WTC11 (cell line): ENCODE data around the gene SIT1. TPM values are rescaled to one million over a fixed set of nuclear protein-coding genes. Genes with fewer than 3 reads are reported as not detected.

ENCODE experiments used
- ATAC-seq: fragments of 200-7000 bp; cut with Tn5 transposase; 2 replicates; pipeline ENCODE4 v1.10.0; 2021; ENCODE audit warnings: mild to moderate bottlenecking, moderate library complexity
- CTCF ChIA-PET: fragments of 300-600 bp; sonication (Branson Sonifier 250); formaldehyde crosslinking; loops from one replicate; lab custom pipeline; 2021; ENCODE audit warnings: antibody characterized with exemption; lab: Charles Lee
- POLR2A ChIA-PET: fragments of 350-600 bp; sonication (Branson Sonifier 250); formaldehyde crosslinking; loops from one replicate; lab custom pipeline; 2021; ENCODE audit warnings: antibody characterized with exemption; lab: Charles Lee
- DNase-seq: peaks from one replicate; pipeline ENCODE4 v3.0.0; 2021; ENCODE audit warnings: low spot score
- H3K27ac Mint-ChIP-seq: 2 replicates; pipeline ENCODE4 v1.8.0; 2021; ENCODE audit warnings: mixed read lengths
- H3K27me3 Mint-ChIP-seq: 2 replicates; pipeline ENCODE4 v1.8.0; 2021; ENCODE audit warnings: low read depth, mild to moderate bottlenecking, moderate library complexity, mixed read lengths
- H3K36me3 Mint-ChIP-seq: 2 replicates; pipeline ENCODE4 v1.8.0; 2021; ENCODE audit warnings: mixed read lengths
- H3K4me1 Mint-ChIP-seq: 2 replicates; pipeline ENCODE4 v1.8.0; 2022; ENCODE audit warnings: mixed read lengths
- H3K4me3 Mint-ChIP-seq: 2 replicates; pipeline ENCODE4 v1.8.0; 2021; ENCODE audit warnings: mild to moderate bottlenecking, moderate library complexity, mixed read lengths
- H3K9me3 Mint-ChIP-seq: 2 replicates; pipeline ENCODE4 v1.8.0; 2021; ENCODE audit warnings: mixed read lengths
- AR ChIP-seq: fragments of 250-450 bp; sonication (Bioruptor Pico); IDR thresholded peaks from 2 replicates; pipeline ENCODE4 v1.9.0; 2021; ENCODE audit warnings: mild to moderate bottlenecking
- ATF1 ChIP-seq: sonication (generic); formaldehyde crosslinking; IDR thresholded peaks from 2 replicates; pipeline ENCODE4 v1.8.1; 2023; ENCODE audit warnings: mild to moderate bottlenecking, moderate library complexity, missing genetic modification reagents
- FOXP4 ChIP-seq: sonication (generic); formaldehyde crosslinking; IDR thresholded peaks from 2 replicates; pipeline ENCODE4 v1.8.0; 2022; ENCODE audit warnings: mild to moderate bottlenecking, missing genetic modification reagents
- IRF1 ChIP-seq: sonication (generic); formaldehyde crosslinking; IDR thresholded peaks from 2 replicates; pipeline ENCODE4 v1.8.0; 2023; ENCODE audit warnings: missing genetic modification reagents
- JUN ChIP-seq: sonication (generic); formaldehyde crosslinking; IDR thresholded peaks from 2 replicates; pipeline ENCODE4 v1.8.0; 2023; ENCODE audit warnings: mild to moderate bottlenecking, missing genetic modification reagents
- MXD4 ChIP-seq: fragments of 250-450 bp; sonication (Bioruptor Pico); IDR thresholded peaks from 2 replicates; pipeline ENCODE4 v1.8.0; 2021; ENCODE audit warnings: mild to moderate bottlenecking, moderate library complexity, borderline replicate concordance
- NR3C1 ChIP-seq: sonication (generic); formaldehyde crosslinking; conservative IDR thresholded peaks from 2 replicates; pipeline ENCODE4 v1.8.1; 2023; ENCODE audit warnings: low read depth, mild to moderate bottlenecking, missing genetic modification reagents
- PRRX2 ChIP-seq: fragments of 250-450 bp; sonication (Bioruptor Pico); IDR thresholded peaks from 2 replicates; pipeline ENCODE4 v1.8.0; 2021; ENCODE audit warnings: mild to moderate bottlenecking
- RELA ChIP-seq: sonication (generic); formaldehyde crosslinking; IDR thresholded peaks from 2 replicates; pipeline ENCODE4 v1.8.1; 2022; ENCODE audit warnings: missing genetic modification reagents, mild to moderate bottlenecking, borderline replicate concordance
- RORB ChIP-seq: fragments of 250-450 bp; sonication (Bioruptor Pico); IDR thresholded peaks from 2 replicates; pipeline ENCODE4 v1.9.0; 2021; ENCODE audit warnings: mild to moderate bottlenecking
- SP1 ChIP-seq: sonication (generic); formaldehyde crosslinking; conservative IDR thresholded peaks from 2 replicates; pipeline ENCODE4 v1.8.1; 2022; ENCODE audit warnings: missing genetic modification reagents
- TCF7 ChIP-seq: sonication (generic); formaldehyde crosslinking; IDR thresholded peaks from 2 replicates; pipeline ENCODE4 v1.8.0; 2022; ENCODE audit warnings: mild to moderate bottlenecking, low read depth, missing genetic modification reagents, moderate library complexity
- TEAD1 ChIP-seq: sonication (generic); formaldehyde crosslinking; IDR thresholded peaks from 2 replicates; pipeline ENCODE4 v1.8.0; 2022; ENCODE audit warnings: mild to moderate bottlenecking, missing genetic modification reagents
- TEAD4 ChIP-seq: sonication (generic); formaldehyde crosslinking; IDR thresholded peaks from 2 replicates; pipeline ENCODE4 v1.8.0; 2022; ENCODE audit warnings: mild to moderate bottlenecking, missing genetic modification reagents
- TP53 ChIP-seq: sonication (generic); formaldehyde crosslinking; IDR thresholded peaks from 2 replicates; pipeline ENCODE4 v1.8.1; 2023; ENCODE audit warnings: mild to moderate bottlenecking, missing genetic modification reagents
- USF2 ChIP-seq: sonication (generic); formaldehyde crosslinking; IDR thresholded peaks from 2 replicates; pipeline ENCODE4 v1.8.1; 2023; ENCODE audit warnings: mild to moderate bottlenecking, missing genetic modification reagents, moderate library complexity
- ZBTB43 ChIP-seq: sonication (generic); formaldehyde crosslinking; IDR thresholded peaks from 2 replicates; pipeline ENCODE4 v1.8.1; 2023; ENCODE audit warnings: mild to moderate bottlenecking, missing genetic modification reagents
- ZNF121 ChIP-seq: sonication (generic); formaldehyde crosslinking; IDR thresholded peaks from 2 replicates; pipeline ENCODE4 v1.8.0; 2023; ENCODE audit warnings: missing genetic modification reagents
- ZNF219 ChIP-seq: sonication (generic); formaldehyde crosslinking; IDR thresholded peaks from 2 replicates; pipeline ENCODE4 v1.8.0; 2023; ENCODE audit warnings: missing genetic modification reagents, mild to moderate bottlenecking, borderline replicate concordance
- ZNF281 ChIP-seq: sonication (generic); formaldehyde crosslinking; IDR thresholded peaks from 2 replicates; pipeline ENCODE4 v1.8.0; 2023; ENCODE audit warnings: mild to moderate bottlenecking, missing genetic modification reagents
- ZNF416 ChIP-seq: fragments of 250-450 bp; sonication (Bioruptor Pico); IDR thresholded peaks from 2 replicates; pipeline ENCODE4 v1.9.0; 2021; ENCODE audit warnings: mild to moderate bottlenecking, inconsistent platforms
- ZNF425 ChIP-seq: fragments of 250-450 bp; sonication (Bioruptor Pico); conservative IDR thresholded peaks from 2 replicates; pipeline ENCODE4 v1.9.0; 2021; ENCODE audit warnings: mild to moderate bottlenecking
- ZNF671 ChIP-seq: fragments of 250-450 bp; sonication (Bioruptor Pico); IDR thresholded peaks from 2 replicates; pipeline ENCODE4 v1.8.0; 2021; ENCODE audit warnings: mild to moderate bottlenecking
- total RNA-seq: library from RNA; stranded (reverse); gene quantifications from 3 replicates; pipeline ENCODE4 v1.2.3, GENCODE V29; 2021

The SIT1 gene
- total RNA-seq, 1 experiment from 2014 or later: 4.1 TPM

- no peak for TF ChIP-seq AR (CRISPR knock-in tag)
- TF ChIP-seq FOXP4 (CRISPR knock-in tag): no peak
- TF ChIP-seq SP1 (CRISPR knock-in tag): no peak
- TF ChIP-seq TP53: no peak
- no peak for TF ChIP-seq TCF7 (CRISPR knock-in tag)
- TF ChIP-seq USF2 (CRISPR knock-in tag): no peak
- TF ChIP-seq ATF1: no peak
Measured at GRCh38 chr9:35669331-35670145, 18.8 kb upstream of the SIT1 start (continued).

GRCh38 chr9:35667939-35668338, 17.2 kb upstream of the SIT1 start:
- ChIA-PET POLR2A (no interaction called here), CTCF (no interaction called here)
- Mint-ChIP-seq H3K4me1 (peaks cover 19% of the 10 kb centered on the region), H3K4me3 (no peak overlapping the region), H3K27me3 (no peaks in the 10 kb centered on the region; the same call in 1 of the 2 replicates), H3K9me3 (peaks cover 7% of the 10 kb centered on the region), H3K36me3 (peaks cover 5% of the 10 kb centered on the region), H3K27ac (no peak overlapping the region)
- DNase-seq (no peak), ATAC-seq (no peak)
- TF ChIP-seq ZBTB43 (no peak), ZNF416 (CRISPR knock-in tag) (no peak), RELA (CRISPR knock-in tag) (no peak), ZNF425 (no peak), USF2 (CRISPR knock-in tag) (no peak), JUN (CRISPR knock-in tag) (no peak), TEAD1 (CRISPR knock-in tag) (no peak), ZNF671 (CRISPR knock-in tag) (no peak), IRF1 (CRISPR knock-in tag) (no peak), ZNF219 (CRISPR knock-in tag) (no peak), ZNF281 (CRISPR knock-in tag) (no peak), PRRX2 (CRISPR knock-in tag) (no peak), MXD4 (CRISPR knock-in tag) (no peak), TEAD4 (no peak), ZNF121 (CRISPR knock-in tag) (no peak), RORB (CRISPR knock-in tag) (no peak), SP1 (CRISPR knock-in tag) (no peak), NR3C1 (CRISPR knock-in tag) (no peak)
